ENCODE data around the gene PRDM16.

The PRDM16 gene

DNA sequence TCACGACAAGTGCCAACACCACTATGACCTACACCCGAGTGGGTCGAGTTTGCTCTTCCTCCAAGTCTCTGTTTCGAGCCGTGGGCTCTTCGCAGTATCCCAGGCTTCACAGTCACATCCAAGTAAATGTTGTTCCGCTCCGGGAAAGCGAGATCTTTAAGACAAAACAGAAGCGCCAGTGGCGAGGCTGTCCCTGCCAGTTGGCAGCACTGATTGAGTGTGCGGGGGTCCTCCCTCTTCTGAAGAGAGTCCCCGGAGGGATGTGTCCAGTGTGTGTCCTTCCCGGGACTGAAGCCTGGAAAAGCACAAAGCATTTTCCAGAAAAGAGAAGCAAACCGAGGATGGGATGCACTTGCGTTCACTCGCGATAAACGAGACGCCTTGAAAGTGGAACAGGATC lies 158.9 kb downstream of the PRDM16 start:
- TF ChIP-seq, protein P1, sequence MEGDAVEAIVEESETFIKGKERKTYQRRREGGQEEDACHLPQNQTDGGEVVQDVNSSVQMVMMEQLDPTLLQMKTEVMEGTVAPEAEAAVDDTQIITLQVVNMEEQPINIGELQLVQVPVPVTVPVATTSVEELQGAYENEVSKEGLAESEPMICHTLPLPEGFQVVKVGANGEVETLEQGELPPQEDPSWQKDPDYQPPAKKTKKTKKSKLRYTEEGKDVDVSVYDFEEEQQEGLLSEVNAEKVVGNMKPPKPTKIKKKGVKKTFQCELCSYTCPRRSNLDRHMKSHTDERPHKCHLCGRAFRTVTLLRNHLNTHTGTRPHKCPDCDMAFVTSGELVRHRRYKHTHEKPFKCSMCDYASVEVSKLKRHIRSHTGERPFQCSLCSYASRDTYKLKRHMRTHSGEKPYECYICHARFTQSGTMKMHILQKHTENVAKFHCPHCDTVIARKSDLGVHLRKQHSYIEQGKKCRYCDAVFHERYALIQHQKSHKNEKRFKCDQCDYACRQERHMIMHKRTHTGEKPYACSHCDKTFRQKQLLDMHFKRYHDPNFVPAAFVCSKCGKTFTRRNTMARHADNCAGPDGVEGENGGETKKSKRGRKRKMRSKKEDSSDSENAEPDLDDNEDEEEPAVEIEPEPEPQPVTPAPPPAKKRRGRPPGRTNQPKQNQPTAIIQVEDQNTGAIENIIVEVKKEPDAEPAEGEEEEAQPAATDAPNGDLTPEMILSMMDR (IDR thresholded peaks at IDR 0.05; ENCODE audit: insufficient read depth, missing control alignments), result no peak

DNA sequence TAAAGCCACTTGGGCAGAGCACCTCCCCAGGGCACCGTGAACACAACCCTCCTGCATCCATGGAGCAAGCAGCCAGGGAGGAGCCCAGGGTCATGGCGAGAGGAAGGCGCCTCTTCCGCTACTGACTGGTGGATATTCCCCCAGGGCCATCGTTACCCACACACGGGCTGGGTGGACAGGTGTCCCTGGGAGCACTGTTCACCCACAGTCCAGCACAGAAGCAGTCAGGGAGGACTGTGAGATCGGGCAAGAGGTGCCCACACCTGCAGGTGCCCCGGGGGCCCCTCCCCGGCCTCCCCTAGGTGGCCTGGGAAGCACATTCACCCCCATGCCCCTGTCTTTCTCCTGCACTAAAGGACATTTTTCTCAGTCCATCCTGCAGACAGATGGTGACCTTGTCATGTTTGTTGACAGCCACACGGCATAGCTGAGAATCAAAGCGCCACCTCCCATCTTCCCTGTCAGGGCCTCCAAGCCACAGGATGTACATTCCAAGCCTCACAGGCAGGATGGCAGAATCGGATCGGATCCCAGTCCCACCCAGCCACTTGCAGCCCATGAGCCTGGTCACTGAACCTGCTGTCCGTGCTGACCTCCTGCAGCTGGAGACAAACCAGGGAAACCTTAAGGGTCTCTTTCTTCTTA lies 160.2 kb downstream of the PRDM16 start:
- DNase-seq (ENCODE audit: insufficient read length, low spot score) (no peak), FAIRE-seq (no peak)
- TF ChIP-seq, protein P1 (IDR thresholded peaks at IDR 0.05; ENCODE audit: insufficient read depth, missing control alignments), result no peak

More for the DNA sequence above, 158.9 kb downstream of the PRDM16 start:
- no peak for FAIRE-seq
- DNase-seq (ENCODE audit: insufficient read length, low spot score), result no peak

DNA sequence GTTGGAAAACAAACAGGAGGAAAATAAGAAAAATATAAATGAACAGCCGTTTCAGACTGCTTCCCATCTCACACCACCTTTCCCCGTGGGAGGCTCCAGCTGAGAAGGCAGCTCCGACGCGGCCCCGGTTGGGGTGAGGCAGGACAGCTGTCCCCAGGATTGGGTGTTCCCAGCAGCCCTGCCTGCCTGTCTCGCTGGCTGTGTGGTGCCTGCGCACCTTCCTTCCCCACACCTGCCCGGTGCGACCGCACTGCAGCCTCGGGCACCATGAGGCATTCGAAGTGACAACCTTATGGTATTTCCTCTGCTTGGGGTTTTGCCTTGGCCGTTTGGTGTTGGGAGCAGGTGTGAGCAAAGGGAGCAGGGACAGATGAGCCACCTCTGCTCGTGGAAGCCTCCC lies 161.6 kb downstream of the PRDM16 start:
- TF ChIP-seq, protein P1 (IDR thresholded peaks at IDR 0.05; ENCODE audit: insufficient read depth, missing control alignments), result no peak
- FAIRE-seq, result no peak
- no peak for DNase-seq (ENCODE audit: insufficient read length, low spot score)

DNA sequence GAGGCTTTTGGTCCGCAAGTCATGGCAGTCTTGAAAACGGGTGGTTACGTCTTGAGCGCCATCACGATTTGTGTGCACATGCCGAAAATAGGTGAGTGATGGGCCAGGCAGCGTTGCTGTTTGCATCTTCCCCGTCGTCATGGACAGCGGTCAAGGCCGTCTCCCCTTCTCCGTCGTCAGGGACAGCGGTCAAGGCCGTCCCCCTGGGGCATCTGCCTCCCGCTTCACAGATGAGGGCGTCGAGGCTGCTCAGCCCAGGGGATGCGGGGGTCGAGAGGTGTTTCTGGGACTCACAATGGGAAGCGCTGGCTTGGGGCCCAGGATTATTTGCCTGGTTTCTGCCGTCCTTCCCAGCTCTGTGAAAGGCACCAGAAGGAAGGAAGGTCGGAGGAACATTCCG lies 162.2 kb downstream of the PRDM16 start:
- TF ChIP-seq, protein P1 (IDR thresholded peaks at IDR 0.05; ENCODE audit: insufficient read depth, missing control alignments), result no peak
- FAIRE-seq, result no peak
- no peak for DNase-seq (ENCODE audit: insufficient read length, low spot score)

DNA sequence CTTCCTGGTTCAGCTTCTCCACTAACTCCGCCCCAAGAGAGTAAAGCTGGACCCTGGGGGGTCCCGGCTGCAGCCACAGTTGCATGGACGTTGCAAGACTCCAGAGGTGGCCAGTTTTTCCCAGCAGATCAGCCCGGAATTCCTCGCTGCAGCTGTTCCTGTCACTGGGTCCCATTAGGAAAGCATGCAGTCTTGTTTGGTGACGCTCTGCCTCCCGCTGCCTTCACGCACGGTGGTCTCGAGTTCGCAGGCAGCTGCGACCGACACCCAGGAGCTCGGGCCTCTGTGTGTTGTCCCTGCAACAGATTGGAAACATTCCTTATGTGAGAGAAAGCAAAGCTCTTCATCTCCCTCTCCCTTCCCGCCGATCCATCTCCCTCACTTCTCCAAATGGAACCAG lies 162.8 kb downstream of the PRDM16 start:
- DNase-seq (ENCODE audit: insufficient read length, low spot score), result no peak
- FAIRE-seq, result no peak
- TF ChIP-seq, protein P1 (IDR thresholded peaks at IDR 0.05; ENCODE audit: insufficient read depth, missing control alignments), result no peak

DNA sequence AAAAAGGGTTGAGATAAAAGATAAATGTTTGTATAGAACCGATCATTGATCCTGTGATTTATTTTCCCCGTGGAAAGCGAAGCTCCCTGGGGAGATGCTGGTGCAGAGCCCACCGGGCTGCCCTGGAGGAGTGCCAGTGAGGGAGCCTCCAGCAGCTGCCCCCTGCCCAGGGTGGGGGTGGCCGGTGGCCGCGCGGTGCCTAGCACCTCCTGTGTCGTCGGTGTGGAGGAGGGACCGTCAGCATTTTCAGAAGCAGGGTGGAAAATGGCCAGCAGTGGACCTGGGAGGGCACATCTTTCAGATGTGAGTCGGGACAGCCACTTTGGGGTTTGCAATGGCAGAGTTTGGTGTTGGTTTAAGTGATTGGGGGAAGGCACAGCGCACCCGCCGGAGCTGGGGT lies 164.0 kb downstream of the PRDM16 start:
- no peak for DNase-seq (ENCODE audit: insufficient read length, low spot score)
- TF ChIP-seq, protein P1 (IDR thresholded peaks at IDR 0.05; ENCODE audit: insufficient read depth, missing control alignments), result no peak
- FAIRE-seq, result no peak

DNA sequence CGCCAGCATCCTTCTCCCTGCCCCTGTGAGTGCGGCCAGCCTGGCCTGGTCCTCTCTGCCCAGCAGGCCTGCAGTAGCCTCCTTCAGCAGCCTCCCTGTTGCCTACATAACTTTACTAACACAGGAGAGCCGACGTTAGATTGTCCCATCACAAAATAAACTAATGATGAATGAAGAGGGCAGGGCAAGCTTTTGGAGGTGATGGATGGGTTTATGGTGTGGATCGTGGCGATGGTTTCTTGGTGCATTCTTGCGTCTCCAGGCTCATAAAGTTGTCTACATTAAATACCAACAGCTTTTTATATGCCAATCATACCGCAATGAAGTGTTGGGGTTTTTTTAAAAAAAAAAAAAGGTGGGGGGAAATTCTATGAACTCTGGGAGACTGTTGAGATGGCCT lies 164.5 kb downstream of the PRDM16 start:
- TF ChIP-seq, protein P1 (IDR thresholded peaks at IDR 0.05; ENCODE audit: insufficient read depth, missing control alignments), result no peak
- no peak for DNase-seq (ENCODE audit: insufficient read length, low spot score)
- FAIRE-seq, result no peak
